SK-N-SH treated with all-trans-retinoic acid at 6 μM for 48 hours (cell line): ENCODE measurements around the gene MEF2C.
A peak's percentile ranks its signal among the peaks of the same experiment; 100 is the strongest.

Experiments used
- ATAC-seq: fragments of 200-7000 bp; cut with Tn5 transposase; 3 replicates; pipeline ENCODE4 v1.9.1; 2020; ENCODE audit warnings: mild to moderate bottlenecking, moderate library complexity
- ARNTL ChIP-seq: fragments of 450-650 bp; formaldehyde crosslinking; IDR thresholded peaks from 2 replicates; pipeline ENCODE4 v1.5.0; 2020; ENCODE audit warnings: low read depth, mild to moderate bottlenecking, moderate library complexity, borderline replicate concordance
- CSDC2 ChIP-seq: fragments of 250-450 bp; sonication (Bioruptor Pico); IDR thresholded peaks from 2 replicates; pipeline ENCODE4 v1.5.0; 2020; ENCODE audit warnings: mild to moderate bottlenecking, moderate library complexity
- ESRRG ChIP-seq: fragments of 250-450 bp; sonication (Bioruptor Pico); IDR thresholded peaks from 2 replicates; pipeline ENCODE4 v1.6.1; 2021; ENCODE audit warnings: mild to moderate bottlenecking
- GLIS3 ChIP-seq: fragments of 250-450 bp; sonication (Bioruptor Pico); IDR thresholded peaks from 2 replicates; pipeline ENCODE4 v1.5.0; 2020; ENCODE audit warnings: mild to moderate bottlenecking, moderate library complexity
- ISL1 ChIP-seq: fragments of 250-450 bp; sonication (Bioruptor Pico); IDR thresholded peaks from 2 replicates; pipeline ENCODE4 v2.1.2; 2022; ENCODE audit warnings: mild to moderate bottlenecking, moderate library complexity
- OSR1 ChIP-seq: fragments of 250-450 bp; sonication (Bioruptor Pico); IDR thresholded peaks from 2 replicates; pipeline ENCODE4 v1.8.0; 2022; ENCODE audit warnings: moderate library complexity, mild to moderate bottlenecking, inconsistent platforms
- PPARA ChIP-seq: fragments of 250-450 bp; sonication (Bioruptor Pico); IDR thresholded peaks from 2 replicates; pipeline ENCODE4 v1.5.0; 2020; ENCODE audit warnings: mild to moderate bottlenecking, borderline replicate concordance
- RARB ChIP-seq: fragments of 250-450 bp; sonication (Bioruptor Pico); IDR thresholded peaks from 2 replicates; pipeline ENCODE4 v1.8.0; 2021; ENCODE audit warnings: mild to moderate bottlenecking, moderate library complexity
- SNAI2 ChIP-seq: fragments of 250-450 bp; sonication (Bioruptor Pico); IDR thresholded peaks from 2 replicates; pipeline ENCODE4 v1.5.0; 2020; ENCODE audit warnings: mild to moderate bottlenecking, moderate library complexity
- TCF4 ChIP-seq: fragments of 250-450 bp; sonication (Bioruptor Pico); IDR thresholded peaks from 2 replicates; pipeline ENCODE4 v1.8.0; 2021; ENCODE audit warnings: mild to moderate bottlenecking, moderate library complexity, borderline replicate concordance
- TOX ChIP-seq: fragments of 250-450 bp; sonication (Bioruptor Pico); IDR thresholded peaks from 2 replicates; pipeline ENCODE4 v1.8.0; 2021; ENCODE audit warnings: mild to moderate bottlenecking, moderate library complexity, borderline replicate concordance
- ZC3H10 ChIP-seq: fragments of 250-450 bp; sonication (Bioruptor Pico); IDR thresholded peaks from 2 replicates; pipeline ENCODE4 v1.5.1; 2021; ENCODE audit warnings: mild to moderate bottlenecking, moderate library complexity
- ZFP3 ChIP-seq: fragments of 250-450 bp; sonication (Bioruptor Pico); IDR thresholded peaks from 2 replicates; pipeline ENCODE4 v1.5.0; 2020; ENCODE audit warnings: mild to moderate bottlenecking, moderate library complexity
- ZFP30 ChIP-seq: fragments of 450-650 bp; formaldehyde crosslinking; IDR thresholded peaks from 2 replicates; pipeline ENCODE4 v1.5.0; 2022; ENCODE audit warnings: mild to moderate bottlenecking, moderate library complexity
- ZNF565 ChIP-seq: fragments of 450-650 bp; formaldehyde crosslinking; conservative IDR thresholded peaks from 2 replicates; pipeline ENCODE4 v1.5.0; 2020; ENCODE audit warnings: low read depth, mild to moderate bottlenecking, moderate library complexity
- ZNF70 ChIP-seq: fragments of 450-650 bp; formaldehyde crosslinking; IDR thresholded peaks from 2 replicates; pipeline ENCODE4 v1.5.0; 2020; ENCODE audit warnings: mild to moderate bottlenecking, moderate library complexity
- ZNF8 ChIP-seq: fragments of 450-650 bp; formaldehyde crosslinking; IDR thresholded peaks from 2 replicates; pipeline ENCODE4 v1.5.0; 2020; ENCODE audit warnings: mild to moderate bottlenecking, moderate library complexity
- TF ChIP-seq, protein P1 (sequence below): fragments of 250-450 bp; sonication (Bioruptor Pico); IDR thresholded peaks from 2 replicates; pipeline ENCODE4 v1.5.1; 2021; ENCODE audit warnings: mild to moderate bottlenecking, moderate library complexity
- TF ChIP-seq, protein P2 (sequence below): fragments of 250-450 bp; sonication (Bioruptor Pico); IDR thresholded peaks from 2 replicates; pipeline ENCODE4 v1.5.0; 2020; ENCODE audit warnings: mild to moderate bottlenecking, moderate library complexity
- TF ChIP-seq, protein P3 (sequence below): fragments of 250-450 bp; sonication (Bioruptor Pico); IDR thresholded peaks from 2 replicates; pipeline ENCODE4 v1.8.0; 2020; ENCODE audit warnings: mild to moderate bottlenecking, moderate library complexity, borderline replicate concordance
- TF ChIP-seq, protein P4 (sequence below): fragments of 250-450 bp; sonication (Bioruptor Pico); IDR thresholded peaks from 2 replicates; pipeline ENCODE4 v1.5.1; 2020; ENCODE audit warnings: low read depth, mild to moderate bottlenecking, moderate library complexity

Gene MEF2C

DNA sequence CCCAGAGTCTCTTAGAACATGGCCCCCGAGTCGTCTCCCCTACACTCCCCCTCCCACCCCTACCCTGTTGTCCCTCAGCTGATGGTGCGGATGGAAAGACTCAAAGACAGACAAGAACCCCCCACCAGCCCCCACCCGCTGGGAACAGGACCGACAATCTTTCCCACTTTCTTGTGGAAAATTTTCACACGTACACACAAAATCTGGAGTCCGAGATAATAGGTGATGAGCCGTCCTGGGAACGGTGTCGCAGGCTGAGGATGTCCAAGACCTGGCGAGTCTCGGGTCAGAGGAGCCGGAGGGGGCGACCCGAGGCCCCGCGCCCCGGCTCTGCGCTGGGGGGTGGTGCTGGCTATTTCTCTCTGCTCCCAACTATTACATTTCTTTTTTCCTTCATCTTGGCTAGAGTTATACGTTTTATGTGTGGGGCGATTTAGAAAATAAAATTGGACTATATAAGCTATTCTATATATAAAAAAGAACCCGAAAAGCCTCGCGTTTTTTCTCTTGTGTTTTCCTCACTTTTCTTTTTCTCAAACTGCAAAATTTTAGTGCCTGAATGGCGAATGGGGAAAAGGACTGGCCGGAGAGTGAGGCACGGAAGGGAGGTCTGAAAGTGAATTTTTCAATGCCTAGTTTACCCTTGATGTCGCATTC, 188.8 kb downstream of the MEF2C start:
- TF ChIP-seq RARB (CRISPR knock-in tag) (no peak), TOX (CRISPR knock-in tag) (no peak), ZC3H10 (CRISPR knock-in tag) (no peak), OSR1 (CRISPR knock-in tag) (no peak), ZFP30 (CRISPR knock-in tag) (no peak), ARNTL (CRISPR knock-in tag) (no peak), GLIS3 (CRISPR knock-in tag) (no peak), ISL1 (CRISPR knock-in tag) (no peak), ZFP3 (CRISPR knock-in tag) (no peak), ZNF8 (no peak)
- TF ChIP-seq, protein P1, sequence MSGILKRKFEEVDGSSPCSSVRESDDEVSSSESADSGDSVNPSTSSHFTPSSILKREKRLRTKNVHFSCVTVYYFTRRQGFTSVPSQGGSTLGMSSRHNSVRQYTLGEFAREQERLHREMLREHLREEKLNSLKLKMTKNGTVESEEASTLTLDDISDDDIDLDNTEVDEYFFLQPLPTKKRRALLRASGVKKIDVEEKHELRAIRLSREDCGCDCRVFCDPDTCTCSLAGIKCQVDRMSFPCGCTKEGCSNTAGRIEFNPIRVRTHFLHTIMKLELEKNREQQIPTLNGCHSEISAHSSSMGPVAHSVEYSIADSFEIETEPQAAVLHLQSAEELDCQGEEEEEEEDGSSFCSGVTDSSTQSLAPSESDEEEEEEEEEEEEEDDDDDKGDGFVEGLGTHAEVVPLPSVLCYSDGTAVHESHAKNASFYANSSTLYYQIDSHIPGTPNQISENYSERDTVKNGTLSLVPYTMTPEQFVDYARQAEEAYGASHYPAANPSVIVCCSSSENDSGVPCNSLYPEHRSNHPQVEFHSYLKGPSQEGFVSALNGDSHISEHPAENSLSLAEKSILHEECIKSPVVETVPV (CRISPR knock-in tag), result no peak
- TF ChIP-seq, protein P2, sequence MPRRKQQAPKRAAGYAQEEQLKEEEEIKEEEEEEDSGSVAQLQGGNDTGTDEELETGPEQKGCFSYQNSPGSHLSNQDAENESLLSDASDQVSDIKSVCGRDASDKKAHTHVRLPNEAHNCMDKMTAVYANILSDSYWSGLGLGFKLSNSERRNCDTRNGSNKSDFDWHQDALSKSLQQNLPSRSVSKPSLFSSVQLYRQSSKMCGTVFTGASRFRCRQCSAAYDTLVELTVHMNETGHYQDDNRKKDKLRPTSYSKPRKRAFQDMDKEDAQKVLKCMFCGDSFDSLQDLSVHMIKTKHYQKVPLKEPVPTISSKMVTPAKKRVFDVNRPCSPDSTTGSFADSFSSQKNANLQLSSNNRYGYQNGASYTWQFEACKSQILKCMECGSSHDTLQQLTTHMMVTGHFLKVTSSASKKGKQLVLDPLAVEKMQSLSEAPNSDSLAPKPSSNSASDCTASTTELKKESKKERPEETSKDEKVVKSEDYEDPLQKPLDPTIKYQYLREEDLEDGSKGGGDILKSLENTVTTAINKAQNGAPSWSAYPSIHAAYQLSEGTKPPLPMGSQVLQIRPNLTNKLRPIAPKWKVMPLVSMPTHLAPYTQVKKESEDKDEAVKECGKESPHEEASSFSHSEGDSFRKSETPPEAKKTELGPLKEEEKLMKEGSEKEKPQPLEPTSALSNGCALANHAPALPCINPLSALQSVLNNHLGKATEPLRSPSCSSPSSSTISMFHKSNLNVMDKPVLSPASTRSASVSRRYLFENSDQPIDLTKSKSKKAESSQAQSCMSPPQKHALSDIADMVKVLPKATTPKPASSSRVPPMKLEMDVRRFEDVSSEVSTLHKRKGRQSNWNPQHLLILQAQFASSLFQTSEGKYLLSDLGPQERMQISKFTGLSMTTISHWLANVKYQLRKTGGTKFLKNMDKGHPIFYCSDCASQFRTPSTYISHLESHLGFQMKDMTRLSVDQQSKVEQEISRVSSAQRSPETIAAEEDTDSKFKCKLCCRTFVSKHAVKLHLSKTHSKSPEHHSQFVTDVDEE, result no peak

DNA sequence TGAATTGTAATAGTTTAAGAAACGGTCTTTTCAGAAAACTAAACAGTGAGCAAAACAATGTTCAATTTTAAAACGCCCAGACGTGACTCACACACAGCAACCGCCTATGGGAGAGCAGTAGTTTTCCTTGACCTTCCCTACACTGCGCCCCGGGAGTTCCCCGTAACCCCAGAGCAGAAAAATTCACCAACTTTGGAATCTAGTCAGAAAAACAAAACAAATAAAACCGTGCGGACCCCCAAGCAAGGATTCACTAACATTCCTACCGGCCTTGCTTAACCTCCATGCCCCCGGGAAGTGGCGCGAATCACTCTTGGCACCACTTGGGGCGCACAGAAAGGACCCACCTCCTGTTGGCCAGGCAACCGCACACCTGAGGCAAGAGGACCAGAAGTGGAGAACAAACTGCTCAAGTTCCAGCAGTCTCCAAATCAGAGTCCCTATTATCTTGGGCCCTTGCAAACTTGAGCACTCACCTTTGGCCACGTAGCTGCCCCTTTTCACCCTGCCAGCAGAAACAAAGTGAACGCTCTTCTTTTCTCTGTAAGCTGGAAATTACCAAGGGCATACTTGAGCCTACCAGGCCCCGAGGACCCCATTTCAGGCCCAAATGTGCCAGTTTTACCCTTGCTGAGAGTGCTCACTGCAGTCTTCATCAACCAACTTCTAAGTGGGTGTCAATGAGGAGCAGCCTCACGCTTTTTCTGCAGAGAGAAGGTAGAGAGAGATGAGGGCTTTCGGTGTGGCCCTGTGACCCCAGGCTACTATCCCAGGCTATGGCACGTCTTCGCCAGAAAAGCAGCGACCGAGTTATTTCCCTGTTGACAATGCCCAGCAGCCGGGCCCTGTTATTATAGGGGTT, 189.7 kb downstream of the MEF2C start:
- TF ChIP-seq, protein P3, sequence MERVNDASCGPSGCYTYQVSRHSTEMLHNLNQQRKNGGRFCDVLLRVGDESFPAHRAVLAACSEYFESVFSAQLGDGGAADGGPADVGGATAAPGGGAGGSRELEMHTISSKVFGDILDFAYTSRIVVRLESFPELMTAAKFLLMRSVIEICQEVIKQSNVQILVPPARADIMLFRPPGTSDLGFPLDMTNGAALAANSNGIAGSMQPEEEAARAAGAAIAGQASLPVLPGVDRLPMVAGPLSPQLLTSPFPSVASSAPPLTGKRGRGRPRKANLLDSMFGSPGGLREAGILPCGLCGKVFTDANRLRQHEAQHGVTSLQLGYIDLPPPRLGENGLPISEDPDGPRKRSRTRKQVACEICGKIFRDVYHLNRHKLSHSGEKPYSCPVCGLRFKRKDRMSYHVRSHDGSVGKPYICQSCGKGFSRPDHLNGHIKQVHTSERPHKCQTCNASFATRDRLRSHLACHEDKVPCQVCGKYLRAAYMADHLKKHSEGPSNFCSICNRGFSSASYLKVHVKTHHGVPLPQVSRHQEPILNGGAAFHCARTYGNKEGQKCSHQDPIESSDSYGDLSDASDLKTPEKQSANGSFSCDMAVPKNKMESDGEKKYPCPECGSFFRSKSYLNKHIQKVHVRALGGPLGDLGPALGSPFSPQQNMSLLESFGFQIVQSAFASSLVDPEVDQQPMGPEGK (CRISPR knock-in tag), result no peak
- TF ChIP-seq ZC3H10 (CRISPR knock-in tag) (no peak), OSR1 (CRISPR knock-in tag) (no peak), ZNF565 (no peak), PPARA (no peak), ZNF8 (no peak), GLIS3 (CRISPR knock-in tag) (no peak), CSDC2 (CRISPR knock-in tag) (no peak), ZFP3 (CRISPR knock-in tag) (no peak), ZNF70 (CRISPR knock-in tag) (no peak), ARNTL (CRISPR knock-in tag) (no peak), RARB (CRISPR knock-in tag) (no peak), ESRRG (CRISPR knock-in tag) (no peak), TCF4 (no peak), SNAI2 (CRISPR knock-in tag) (no peak), ISL1 (CRISPR knock-in tag) (no peak), ZFP30 (CRISPR knock-in tag) (no peak)
- TF ChIP-seq, protein P4, sequence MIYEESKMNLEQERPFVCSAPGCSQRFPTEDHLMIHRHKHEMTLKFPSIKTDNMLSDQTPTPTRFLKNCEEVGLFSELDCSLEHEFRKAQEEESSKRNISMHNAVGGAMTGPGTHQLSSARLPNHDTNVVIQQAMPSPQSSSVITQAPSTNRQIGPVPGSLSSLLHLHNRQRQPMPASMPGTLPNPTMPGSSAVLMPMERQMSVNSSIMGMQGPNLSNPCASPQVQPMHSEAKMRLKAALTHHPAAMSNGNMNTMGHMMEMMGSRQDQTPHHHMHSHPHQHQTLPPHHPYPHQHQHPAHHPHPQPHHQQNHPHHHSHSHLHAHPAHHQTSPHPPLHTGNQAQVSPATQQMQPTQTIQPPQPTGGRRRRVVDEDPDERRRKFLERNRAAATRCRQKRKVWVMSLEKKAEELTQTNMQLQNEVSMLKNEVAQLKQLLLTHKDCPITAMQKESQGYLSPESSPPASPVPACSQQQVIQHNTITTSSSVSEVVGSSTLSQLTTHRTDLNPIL (CRISPR knock-in tag), result no peak
- TF ChIP-seq, protein P2, result no peak
- TF ChIP-seq, protein P1 (CRISPR knock-in tag), result no peak

More for the DNA sequence above, 188.8 kb downstream of the MEF2C start:
- ATAC-seq, result no peak

More for the DNA sequence above, 189.7 kb downstream of the MEF2C start:
- ATAC-seq, result peak; percentile 23; the same call in 2 of the 3 replicates
